Transverse colon (tissue), 4 donors: Measurements from ENCODE around the gene SIRT4.

ENCODE experiments used
- CTCF ChIP-seq, 5 experiments: fragments of 200-600 bp in 3 of 5; fragments of 450-650 bp in 2 of 5; sonication (generic) in 3 of 5; IDR thresholded peaks; 1 replicate in 2 of 5; 2 replicates in 3 of 5; pipeline ENCODE4 v1.5.1; 2016 to 2017; ENCODE audit warnings: antibody characterized with exemption in 5 of 5, inconsistent platforms in 3 of 5, mild to moderate bottlenecking in 2 of 5, moderate library complexity in 1 of 5
- EP300 ChIP-seq: sonication (generic); formaldehyde crosslinking; IDR thresholded peaks from one replicate; pipeline ENCODE4 v1.6.1; 2017; ENCODE audit warnings: antibody characterized with exemption, low read depth
- POLR2A ChIP-seq: fragments of 450-650 bp; IDR thresholded peaks from one replicate; pipeline ENCODE4 v1.6.1; 2016; ENCODE audit warnings: antibody characterized with exemption, mild to moderate bottlenecking, moderate library complexity
- POLR2AphosphoS5 ChIP-seq, 3 donors: sonication (generic); formaldehyde crosslinking; IDR thresholded peaks; one replicate each; pipeline ENCODE4 v1.6.1; 2016; ENCODE audit warnings: antibody characterized with exemption in 3 of 3

GRCh38 chr12:120264086-120264903 is 37.8 kb upstream of the SIRT4 start:
- no peak for TF ChIP-seq POLR2A
- no peak for TF ChIP-seq CTCF (IDR thresholded peaks at IDR 0.05)
- TF ChIP-seq POLR2AphosphoS5 (IDR thresholded peaks at IDR 0.05): no peak
- no peak for TF ChIP-seq EP300
